Measurements from ENCODE around the gene NID2. TPM values are rescaled to one million over a fixed set of nuclear protein-coding genes. Genes with fewer than 3 reads are reported as not detected.

NID2 gene
- total RNA-seq, 1 experiment from 2014 or later = 35.0 TPM

- DNase-seq (ENCODE audit: low read depth) = peak; percentile 89
Observed at GRCh38 chr14:52080808-52081755, 12.2 kb upstream of the NID2 start.

GRCh38 chr14:52080158-52080800 lies 11.4 kb upstream of the NID2 start:
- peak; percentile 57 for DNase-seq (ENCODE audit: low read depth)

GRCh38 chr14:52079239-52079959 lies 10.5 kb upstream of the NID2 start:
- peak; percentile 61 for DNase-seq (ENCODE audit: low read depth)

- no peak for DNase-seq (ENCODE audit: low read depth)
Observed at GRCh38 chr14:52078721-52079120, 9.9 kb upstream of the NID2 start.

- peak; percentile 25 for DNase-seq (ENCODE audit: low read depth)
Observed at GRCh38 chr14:52078095-52078531, 9.3 kb upstream of the NID2 start.

- no peak for DNase-seq (ENCODE audit: low read depth)
Observed at GRCh38 chr14:52077256-52077979, 8.6 kb upstream of the NID2 start.

DNA sequence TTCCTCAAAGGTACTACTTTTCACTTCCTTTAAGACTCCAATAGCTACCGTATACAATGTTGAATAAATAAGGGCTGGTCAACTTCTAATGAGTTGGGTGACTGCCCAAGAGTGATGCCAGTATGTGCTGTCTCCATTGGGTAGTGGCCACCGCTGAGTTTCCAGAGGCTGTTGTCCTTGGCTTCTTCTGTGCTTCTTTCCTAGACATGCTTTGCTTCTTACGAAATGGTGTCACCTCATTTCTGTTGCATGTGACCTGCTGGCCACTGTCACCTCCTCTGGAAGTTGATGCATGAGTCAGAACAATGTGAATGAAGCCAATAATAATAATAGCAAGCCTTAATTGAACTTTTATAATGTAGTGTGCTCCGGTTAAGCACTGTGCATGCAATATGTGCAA lies 7.5 kb upstream of the NID2 start:
- peak; percentile 66 for DNase-seq (ENCODE audit: low read depth)

DNA sequence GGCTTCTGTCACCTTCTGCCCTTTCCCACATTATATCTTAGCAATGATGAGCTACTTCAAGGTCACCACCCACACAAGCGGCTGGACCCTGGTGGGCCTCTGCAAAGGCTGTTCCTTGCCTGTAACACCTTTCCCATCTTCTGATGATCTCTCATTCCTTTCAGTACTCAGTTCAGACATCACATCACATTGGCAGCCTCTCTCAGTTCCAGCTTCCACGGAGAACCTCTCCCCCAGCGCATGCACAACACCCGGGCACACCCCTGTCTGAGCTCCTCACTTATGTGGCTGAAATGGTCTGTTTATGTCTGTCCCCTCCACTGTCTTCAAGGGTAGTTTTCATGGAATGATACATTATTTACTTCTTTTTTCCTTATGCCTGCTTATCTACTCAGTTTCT lies 6.5 kb upstream of the NID2 start:
- DNase-seq (ENCODE audit: low read depth) = no peak

DNA sequence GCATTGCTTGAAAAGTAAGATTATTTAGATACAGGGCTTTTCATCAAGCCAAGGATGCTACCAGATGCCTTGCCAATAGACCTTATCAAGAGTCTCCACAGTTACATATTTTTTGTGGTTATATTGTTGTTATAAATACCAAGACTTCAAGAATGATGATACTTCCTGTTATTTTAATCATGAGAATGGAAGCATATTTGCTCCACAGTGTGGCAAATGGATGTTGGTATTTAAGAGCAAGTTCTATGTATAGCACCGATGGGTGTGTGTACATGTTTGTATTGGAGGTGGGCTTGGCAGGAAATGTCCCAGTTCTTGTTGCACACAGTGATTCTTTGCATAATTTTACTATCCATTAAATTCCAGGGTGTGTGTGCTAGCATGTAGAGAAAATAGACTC lies 4.4 kb upstream of the NID2 start:
- DNase-seq (ENCODE audit: low read depth) = no peak

- DNase-seq (ENCODE audit: low read depth) = no peak
Observed at GRCh38 chr14:52072266-52072780, 3.5 kb upstream of the NID2 start.

GRCh38 chr14:52071675-52072074 lies 2.8 kb upstream of the NID2 start:
- DNase-seq (ENCODE audit: low read depth) = peak; percentile 35

- no peak for DNase-seq (ENCODE audit: low read depth)
Observed at GRCh38 chr14:52070051-52070431, 1.2 kb upstream of the NID2 start.

- peak; percentile 73 for DNase-seq (ENCODE audit: low read depth)
Observed at GRCh38 chr14:52069307-52070050, 620 bp upstream of the NID2 start.

DNA sequence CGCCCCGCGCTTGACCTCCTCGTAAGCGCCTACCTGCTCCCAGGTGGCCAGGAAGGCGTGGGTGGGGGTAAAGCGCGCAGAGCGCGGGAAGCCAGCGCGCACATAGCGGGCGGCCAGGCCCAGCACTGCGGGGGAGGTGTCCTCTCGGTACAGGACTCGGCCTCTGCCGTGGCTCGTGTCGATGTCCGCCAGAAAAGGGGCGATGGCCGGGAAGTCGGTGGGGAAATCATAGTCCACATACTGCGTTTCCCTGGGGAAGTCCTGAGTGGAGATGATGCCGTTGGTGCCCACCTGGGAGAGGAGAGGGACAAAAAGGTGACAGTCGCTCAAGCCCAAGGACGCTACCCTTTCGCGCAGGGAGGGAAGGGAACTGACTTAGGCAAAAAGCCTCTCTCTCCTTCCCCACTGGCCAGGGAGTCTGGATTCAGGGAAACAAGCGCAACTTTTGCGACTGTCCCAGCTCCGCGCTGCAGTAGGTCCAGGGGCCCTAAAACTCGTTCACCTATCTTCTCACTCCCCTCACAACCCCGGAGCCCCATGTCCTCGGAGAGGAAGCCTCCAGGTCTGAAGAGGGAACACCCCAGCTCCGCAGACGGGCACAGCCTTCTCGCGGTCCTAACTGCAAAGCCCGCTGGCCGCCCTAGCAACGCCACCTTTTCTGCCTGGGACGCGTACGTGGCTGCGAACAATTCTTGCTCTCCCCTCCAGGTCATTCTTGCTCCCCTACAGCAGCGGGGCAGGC lies 815 bp downstream of the NID2 start:
- peak; percentile 31 for DNase-seq (ENCODE audit: low read depth)

GRCh38 chr14:52064174-52064573 lies 4.7 kb downstream of the NID2 start:
- no peak for DNase-seq (ENCODE audit: low read depth)

DNA sequence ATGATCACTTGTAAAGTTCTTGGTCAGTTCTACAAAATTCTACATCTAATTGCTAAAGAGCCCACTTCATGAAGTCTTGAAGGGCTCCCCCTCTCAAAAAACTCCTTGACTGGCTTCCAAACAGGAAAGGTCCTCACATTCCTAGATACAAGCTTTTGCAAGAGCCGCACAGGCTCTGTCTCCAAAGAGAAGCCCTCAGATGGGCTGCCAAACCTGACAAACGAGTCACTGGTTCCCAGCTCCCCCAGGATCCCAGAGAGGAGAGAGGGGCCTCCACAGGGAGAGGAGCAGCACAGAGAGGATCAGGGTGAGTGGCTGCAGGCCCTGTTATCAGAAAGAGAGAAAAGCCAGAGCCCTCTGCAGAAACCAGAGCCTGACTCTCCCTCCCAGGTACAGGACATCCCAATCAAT lies 5.8 kb downstream of the NID2 start:
- DNase-seq (ENCODE audit: low read depth) = no peak

- DNase-seq (ENCODE audit: low read depth) = no peak
Observed at GRCh38 chr14:52061890-52062289, 7.0 kb downstream of the NID2 start.

DNA sequence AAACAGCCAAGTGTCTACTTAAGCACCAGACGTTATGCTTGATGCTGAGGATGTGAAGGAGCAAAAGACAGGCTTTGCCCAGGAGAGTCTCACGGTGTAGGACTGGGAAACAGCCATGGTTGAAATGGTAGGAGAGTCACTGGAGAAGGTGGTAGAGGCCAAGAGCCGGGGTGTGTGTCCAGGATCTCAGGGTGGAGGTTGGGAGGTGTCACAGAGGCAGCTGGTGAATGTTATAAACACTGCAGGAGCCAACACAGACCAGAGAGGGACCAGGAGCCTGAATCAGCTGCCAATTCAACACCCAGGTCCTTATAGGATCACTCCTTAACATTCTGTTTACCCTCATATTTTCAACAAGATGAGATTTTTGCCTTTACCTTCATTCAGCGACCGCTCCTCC lies 7.5 kb downstream of the NID2 start:
- no peak for DNase-seq (ENCODE audit: low read depth)

GRCh38 chr14:52060080-52060479 lies 8.8 kb downstream of the NID2 start:
- DNase-seq (ENCODE audit: low read depth) = no peak

DNA sequence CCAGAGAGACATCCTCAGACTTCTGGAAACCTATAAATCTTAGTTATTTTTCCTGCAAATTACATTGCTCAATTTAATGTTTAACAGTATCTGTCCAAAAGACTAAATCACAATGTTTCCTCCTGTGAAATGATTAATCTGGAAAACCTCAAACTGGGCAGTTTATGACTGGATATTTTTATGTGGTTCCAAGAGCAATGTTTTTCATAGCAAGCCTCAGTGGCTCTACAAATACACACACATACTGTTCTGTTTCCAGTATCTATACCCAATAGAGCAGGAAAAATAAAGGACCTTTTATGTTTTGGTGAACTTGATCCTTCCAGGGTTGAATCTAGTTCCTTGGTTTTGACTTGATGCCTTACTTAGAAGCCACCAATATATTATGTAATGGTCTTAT lies 9.2 kb downstream of the NID2 start:
- no peak for DNase-seq (ENCODE audit: low read depth)

Data from RPMI7951 (cell line).